Measurements from ENCODE around the gene ATP2A1. TPM values are rescaled to one million over a fixed set of nuclear protein-coding genes. Genes with fewer than 3 reads are reported as not detected.
"Not testable (repeated sequence)": the region's sequence is repeated elsewhere in the genome, so short reads cannot be mapped to it uniquely, and the experiment has no call there.

The ATP2A1 gene
- total RNA-seq, 2 donors from 2014 or later, result 0.40 to 2.9 TPM

GRCh38 chr16:28886945-28887344 lies 8.7 kb downstream of the ATP2A1 start:
- no peak for DNase-seq
- no peaks in the 10 kb centered on the region for H3K27me3 ChIP-seq
- intact Hi-C loops (cut with DNase I), result no loop called here

DNA sequence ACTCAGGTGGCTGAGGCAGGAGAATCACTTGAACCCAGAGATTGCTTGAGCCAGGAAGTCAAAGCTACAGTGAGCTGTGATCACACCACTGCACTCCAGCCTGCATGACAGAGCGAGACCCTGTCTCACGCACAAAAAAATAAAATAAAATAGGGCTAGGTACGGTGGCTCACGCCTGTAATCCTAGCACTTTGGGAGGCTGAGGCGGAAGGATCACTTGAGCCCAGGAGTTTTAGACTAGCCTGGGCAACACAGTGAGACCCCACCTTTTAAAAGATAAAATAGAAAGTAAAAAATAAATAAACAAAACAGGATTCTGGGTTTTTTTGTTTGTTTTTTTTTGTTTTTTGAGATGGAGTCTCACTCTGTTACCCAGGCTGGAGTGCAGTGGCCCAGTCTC lies 12.1 kb downstream of the ATP2A1 start:
- DNase-seq; H3K9me3 ChIP-seq; H3K27me3 ChIP-seq; H3K4me3 ChIP-seq; intact Hi-C loops (cut with DNase I); H3K27ac ChIP-seq; H3K36me3 ChIP-seq; H3K4me1 ChIP-seq; H3K9ac ChIP-seq (ENCODE audit: low read depth in 2 of 2, low read length in 2 of 2): not testable (repeated sequence)

More at GRCh38 chr16:28886945-28887344, 8.7 kb downstream of the ATP2A1 start:
- Histone ChIP-seq H3K9me3 (no peaks in the 10 kb centered on the region), H3K4me3 (no peak overlapping the region), H3K4me1 (no peaks in the 10 kb centered on the region), H3K36me3 (no peaks in the 10 kb centered on the region), H3K27ac (no peak overlapping the region), H3K9ac (ENCODE audit: low read depth in 2 of 2, low read length in 2 of 2) (no peak overlapping the region)
- TF ChIP-seq, protein P1, sequence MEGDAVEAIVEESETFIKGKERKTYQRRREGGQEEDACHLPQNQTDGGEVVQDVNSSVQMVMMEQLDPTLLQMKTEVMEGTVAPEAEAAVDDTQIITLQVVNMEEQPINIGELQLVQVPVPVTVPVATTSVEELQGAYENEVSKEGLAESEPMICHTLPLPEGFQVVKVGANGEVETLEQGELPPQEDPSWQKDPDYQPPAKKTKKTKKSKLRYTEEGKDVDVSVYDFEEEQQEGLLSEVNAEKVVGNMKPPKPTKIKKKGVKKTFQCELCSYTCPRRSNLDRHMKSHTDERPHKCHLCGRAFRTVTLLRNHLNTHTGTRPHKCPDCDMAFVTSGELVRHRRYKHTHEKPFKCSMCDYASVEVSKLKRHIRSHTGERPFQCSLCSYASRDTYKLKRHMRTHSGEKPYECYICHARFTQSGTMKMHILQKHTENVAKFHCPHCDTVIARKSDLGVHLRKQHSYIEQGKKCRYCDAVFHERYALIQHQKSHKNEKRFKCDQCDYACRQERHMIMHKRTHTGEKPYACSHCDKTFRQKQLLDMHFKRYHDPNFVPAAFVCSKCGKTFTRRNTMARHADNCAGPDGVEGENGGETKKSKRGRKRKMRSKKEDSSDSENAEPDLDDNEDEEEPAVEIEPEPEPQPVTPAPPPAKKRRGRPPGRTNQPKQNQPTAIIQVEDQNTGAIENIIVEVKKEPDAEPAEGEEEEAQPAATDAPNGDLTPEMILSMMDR (IDR thresholded peaks at IDR 0.05), result no peak

DNA sequence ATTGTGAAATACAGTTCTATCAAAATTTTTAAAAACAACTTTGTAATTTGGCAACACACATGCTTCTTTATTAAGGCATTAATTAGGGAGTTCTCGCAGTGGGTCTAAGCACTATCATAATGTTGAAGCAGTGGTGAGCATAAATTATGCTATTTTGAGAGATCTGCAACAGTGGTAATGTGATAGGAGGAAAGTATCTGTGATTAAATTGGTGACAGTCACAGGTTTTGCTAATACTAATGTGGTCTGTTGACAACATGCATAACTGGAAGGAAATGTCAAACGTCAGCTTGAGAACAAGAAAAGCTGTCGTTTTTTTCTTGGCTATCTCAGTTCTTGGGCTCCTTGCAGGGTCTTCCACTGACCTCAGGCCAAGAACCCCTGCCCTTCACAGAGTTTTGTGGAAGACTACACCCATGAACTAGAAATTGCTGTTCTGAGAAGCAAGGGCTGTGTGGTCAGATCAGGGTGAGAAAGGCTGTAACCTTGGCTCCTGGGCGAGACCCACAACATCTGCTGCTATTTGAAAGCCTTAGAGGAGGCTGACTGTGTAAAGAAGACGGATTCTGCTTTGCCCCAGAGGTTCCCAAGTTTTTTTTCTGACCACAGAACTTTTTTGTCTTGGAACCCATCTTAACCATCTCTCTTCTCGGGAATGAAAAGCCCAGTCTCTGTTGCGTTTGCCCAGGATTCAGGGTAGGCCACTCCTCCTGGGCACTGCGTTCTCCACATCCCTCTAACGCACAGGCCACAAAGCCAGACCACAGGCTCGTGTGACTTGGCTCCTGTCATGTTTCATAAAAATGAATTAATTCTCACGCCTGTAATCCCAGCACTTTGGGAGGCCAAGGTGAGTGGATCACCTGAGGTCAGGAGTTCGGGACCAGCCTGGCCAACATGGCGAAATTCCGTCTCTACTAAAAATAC lies 13.9 kb downstream of the ATP2A1 start:
- DNase-seq, result no peak
- Histone ChIP-seq H3K4me3 (no peak overlapping the region), H3K36me3 (no peaks in the 10 kb centered on the region), H3K9ac (ENCODE audit: low read depth in 2 of 2, low read length in 2 of 2) (no peak overlapping the region), H3K27me3 (no peaks in the 10 kb centered on the region), H3K9me3 (no peaks in the 10 kb centered on the region), H3K27ac (no peak overlapping the region), H3K4me1 (no peaks in the 10 kb centered on the region)
- intact Hi-C loops (cut with DNase I), result no loop called here
- TF ChIP-seq, protein P1 (IDR thresholded peaks at IDR 0.05), result no peak

DNA sequence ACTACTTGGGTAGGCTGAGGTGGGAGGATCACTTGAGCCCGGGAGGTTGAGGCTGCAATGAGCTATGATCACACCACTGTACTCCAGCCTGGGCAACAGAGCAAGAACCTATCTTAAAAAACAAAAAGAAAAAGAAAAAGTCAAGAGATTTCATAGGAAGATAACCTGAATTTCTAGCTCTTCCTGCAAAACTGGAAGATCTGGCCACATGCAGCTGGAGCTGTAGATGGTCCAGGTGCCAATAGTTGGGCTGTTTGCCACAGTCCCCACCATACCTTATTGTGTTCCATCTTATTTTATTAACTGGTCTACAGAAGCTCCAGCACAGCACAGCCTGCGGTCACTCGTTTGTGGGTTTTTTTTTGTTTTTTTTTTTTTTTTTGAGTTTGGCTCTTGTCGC lies 15.0 kb downstream of the ATP2A1 start:
- intact Hi-C loops (cut with DNase I), result no loop called here

DNA sequence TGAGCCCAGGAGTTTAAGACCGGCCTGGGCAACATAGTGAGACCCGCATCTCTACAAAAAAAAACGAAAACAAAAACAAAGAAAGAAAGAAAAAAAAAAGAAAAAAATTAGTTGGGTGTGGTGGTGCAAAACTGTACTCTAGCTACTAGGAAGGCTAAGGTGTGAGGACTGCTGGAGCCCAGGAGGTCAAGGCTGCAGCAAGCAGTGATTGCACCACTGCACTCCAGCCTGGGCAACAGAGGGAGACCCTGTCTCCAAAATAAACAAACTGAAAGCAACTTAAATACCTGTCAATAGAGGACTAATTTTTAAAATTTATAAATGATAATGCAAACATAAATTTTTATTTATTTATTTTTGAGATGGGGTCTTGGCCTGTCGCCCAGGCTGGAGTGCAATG lies 17.3 kb downstream of the ATP2A1 start:
- Histone ChIP-seq H3K36me3 (no peaks in the 10 kb centered on the region), H3K4me1 (no peaks in the 10 kb centered on the region), H3K27ac (no peak overlapping the region), H3K9ac (ENCODE audit: low read depth in 2 of 2, low read length in 2 of 2) (no peak overlapping the region), H3K9me3 (no peaks in the 10 kb centered on the region), H3K27me3 (no peaks in the 10 kb centered on the region), H3K4me3 (no peak overlapping the region)
- intact Hi-C loops (cut with DNase I), result no loop called here
- no peak for DNase-seq
- TF ChIP-seq, protein P1 (IDR thresholded peaks at IDR 0.05), result no peak

More for the DNA sequence above, 15.0 kb downstream of the ATP2A1 start:
- no peak for DNase-seq
- Histone ChIP-seq H3K9ac (ENCODE audit: low read depth in 2 of 2, low read length in 2 of 2) (no peak overlapping the region), H3K27me3 (no peaks in the 10 kb centered on the region), H3K36me3 (no peaks in the 10 kb centered on the region), H3K27ac (no peak overlapping the region), H3K9me3 (no peaks in the 10 kb centered on the region), H3K4me3 (no peak overlapping the region), H3K4me1 (no peaks in the 10 kb centered on the region)
- TF ChIP-seq, protein P1 (IDR thresholded peaks at IDR 0.05), result no peak

- H3K27ac ChIP-seq, result no peak overlapping the region
- H3K9ac ChIP-seq (ENCODE audit: low read depth in 2 of 2, low read length in 2 of 2), result no peak overlapping the region
- no peak for DNase-seq
- TF ChIP-seq, protein P1 (IDR thresholded peaks at IDR 0.05), result no peak
- no peaks in the 10 kb centered on the region for H3K4me1 ChIP-seq
- no peaks in the 10 kb centered on the region for H3K36me3 ChIP-seq
- intact Hi-C loops (cut with DNase I), result no loop called here
- no peak overlapping the region for H3K4me3 ChIP-seq
- no peaks in the 10 kb centered on the region for H3K9me3 ChIP-seq
- no peaks in the 10 kb centered on the region for H3K27me3 ChIP-seq
These were observed 19.5 kb downstream of the ATP2A1 start for GRCh38 chr16:28897826-28898225.

Data from colonic mucosa (tissue), 4 donors.